DND-41 (cell line): ENCODE measurements around the gene OTOS.

Source experiments
- ATAC-seq: fragments of 200-7000 bp; cut with Tn5 transposase; 3 replicates; pipeline ENCODE4 v1.9.1; 2021; ENCODE audit warnings: low read depth; ENCODE audit not compliant: insufficient read depth
- DNase-seq: peaks from one replicate; pipeline ENCODE4 v3.0.0-alpha.2; 2020
- H2AFZ ChIP-seq: 2 replicates; pipeline ENCODE4 v1.6.0; 2012; ENCODE audit warnings: low read depth, low read length
- H3K27ac ChIP-seq: 2 replicates; pipeline ENCODE4 v1.5.1; 2012; ENCODE audit warnings: low read length, inconsistent platforms
- H3K27me3 ChIP-seq: fragments of 200-600 bp; sonication (generic); 2 replicates; pipeline ENCODE4 v1.6.0; 2012; ENCODE audit warnings: low read length, mild to moderate bottlenecking, inconsistent platforms; ENCODE audit not compliant: insufficient read depth, poor library complexity
- H3K36me3 ChIP-seq: 2 replicates; pipeline ENCODE4 v1.5.1; 2012; ENCODE audit warnings: low read length, inconsistent platforms; ENCODE audit not compliant: insufficient read depth
- H3K4me1 ChIP-seq: 2 replicates; pipeline ENCODE4 v1.5.1; 2012; ENCODE audit warnings: mild to moderate bottlenecking, low read length; ENCODE audit not compliant: insufficient read depth
- H3K4me2 ChIP-seq: 2 replicates; pipeline ENCODE4 v1.6.0; 2012; ENCODE audit warnings: mild to moderate bottlenecking, moderate library complexity, low read length, inconsistent platforms; ENCODE audit not compliant: insufficient read depth
- H3K4me3 ChIP-seq, 2 experiments: fragments of 200-600 bp in 1 of 2; shearing (Covaris generic) in 1 of 2; 2 replicates each; pipeline ENCODE4 v1.5.1; 2012 to 2016; ENCODE audit warnings: inconsistent platforms in 2 of 2, low read length in 2 of 2, mild to moderate bottlenecking in 2 of 2, low read depth in 1 of 2, moderate library complexity in 1 of 2
- H3K79me2 ChIP-seq: 2 replicates; pipeline ENCODE4 v1.6.0; 2012; ENCODE audit warnings: low read length, inconsistent platforms; ENCODE audit not compliant: insufficient read depth
- H3K9ac ChIP-seq: 2 replicates; pipeline ENCODE4 v1.6.0; 2012; ENCODE audit warnings: low read depth, mild to moderate bottlenecking, inconsistent platforms, low read length, moderate library complexity
- H3K9me3 ChIP-seq: 2 replicates; pipeline ENCODE4 v1.5.1; 2012; ENCODE audit warnings: low read length, moderate library complexity, mild to moderate bottlenecking, inconsistent platforms; ENCODE audit not compliant: insufficient read depth, severe bottlenecking
- H4K20me1 ChIP-seq: 2 replicates; pipeline ENCODE4 v1.6.0; 2012; ENCODE audit warnings: low read length; ENCODE audit not compliant: insufficient read depth
- CTCF ChIP-seq: IDR thresholded peaks from 2 replicates; pipeline ENCODE4 v1.5.1; 2012; ENCODE audit warnings: borderline replicate concordance, low read length, moderate library complexity, mild to moderate bottlenecking; ENCODE audit not compliant: poor library complexity, severe bottlenecking; ENCODE audit errors: extremely low read depth
- EZH2 ChIP-seq: IDR thresholded peaks from 3 replicates; pipeline ENCODE4 v1.6.1; 2012; ENCODE audit warnings: borderline replicate concordance, low read depth, mild to moderate bottlenecking, moderate library complexity, low read length, inconsistent platforms; ENCODE audit not compliant: severe bottlenecking

OTOS gene

GRCh38 chr2:240106765-240107476 lies 33.5 kb downstream of the OTOS start:
- ATAC-seq (no peak), DNase-seq (no peak)
- no peak for TF ChIP-seq CTCF
- TF ChIP-seq EZH2, result no peak
- Histone ChIP-seq H3K4me3 (no peak overlapping the region), H3K9me3 (no peaks in the 10 kb centered on the region), H3K27me3 (peaks cover 19% of the 10 kb centered on the region), H2AFZ (no peak overlapping the region), H3K79me2 (no peaks in the 10 kb centered on the region), H3K27ac (no peak overlapping the region), H3K9ac (no peak overlapping the region), H3K4me1 (no peaks in the 10 kb centered on the region), H4K20me1 (no peaks in the 10 kb centered on the region), H3K4me2 (no peak overlapping the region), H3K36me3 (no peaks in the 10 kb centered on the region)

- Histone ChIP-seq H3K27ac (no peak overlapping the region), H2AFZ (no peak overlapping the region), H3K4me2 (no peak overlapping the region), H3K36me3 (no peaks in the 10 kb centered on the region), H3K27me3 (peaks cover 20% of the 10 kb centered on the region), H3K4me3 (no peak overlapping the region), H3K4me1 (no peaks in the 10 kb centered on the region), H3K9ac (no peak overlapping the region), H3K79me2 (no peaks in the 10 kb centered on the region), H3K9me3 (no peaks in the 10 kb centered on the region), H4K20me1 (no peaks in the 10 kb centered on the region)
- ATAC-seq (no peak), DNase-seq (no peak)
- TF ChIP-seq EZH2 (no peak), CTCF (no peak)
These were observed 34.5 kb downstream of the OTOS start for GRCh38 chr2:240105982-240106381.

- no peaks in the 10 kb centered on the region for H3K79me2 ChIP-seq
- no peaks in the 10 kb centered on the region for H3K9me3 ChIP-seq
- TF ChIP-seq EZH2 (no peak), CTCF (no peak)
- no peak overlapping the region for H3K9ac ChIP-seq
- H3K4me3 ChIP-seq, result no peak overlapping the region
- H3K4me1 ChIP-seq, result no peaks in the 10 kb centered on the region
- peaks cover 16% of the 10 kb centered on the region for H3K27me3 ChIP-seq
- DNase-seq (no peak), ATAC-seq (no peak)
- H3K4me2 ChIP-seq, result no peak overlapping the region
- H3K36me3 ChIP-seq, result no peaks in the 10 kb centered on the region
- H3K27ac ChIP-seq, result no peak overlapping the region
- H4K20me1 ChIP-seq, result no peaks in the 10 kb centered on the region
- no peak overlapping the region for H2AFZ ChIP-seq
These were observed 37.3 kb downstream of the OTOS start for GRCh38 chr2:240103136-240103535.
